HG02840 (cell line): ENCODE data around the gene FRMD6.

ENCODE experiments used
- ATAC-seq: cut with Tn5 transposase; IDR thresholded peaks from one replicate; pipeline ENCODE4 v1.9.1; 2021; ENCODE audit warnings: mild to moderate bottlenecking, moderate library complexity, moderate number of reproducible peaks; ENCODE audit not compliant: unreplicated experiment, low FRiP score

Gene FRMD6

GRCh38 chr14:51661504-51661903, 9.8 kb downstream of the FRMD6 start:
- ATAC-seq: no peak

- no peak for ATAC-seq
Measured at GRCh38 chr14:51663783-51664326, 12.1 kb downstream of the FRMD6 start.

- ATAC-seq: no peak
Measured at GRCh38 chr14:51666070-51666469, 14.4 kb downstream of the FRMD6 start.

- ATAC-seq: no peak
Measured at GRCh38 chr14:51666826-51667225, 15.1 kb downstream of the FRMD6 start.

GRCh38 chr14:51668870-51669269, 17.2 kb downstream of the FRMD6 start:
- no peak for ATAC-seq

GRCh38 chr14:51674294-51675002, 22.7 kb downstream of the FRMD6 start:
- ATAC-seq: no peak

- ATAC-seq: no peak
Measured at GRCh38 chr14:51676549-51676948, 24.8 kb downstream of the FRMD6 start.

- no peak for ATAC-seq
Measured at GRCh38 chr14:51677266-51677665, 25.6 kb downstream of the FRMD6 start.

GRCh38 chr14:51677738-51678137, 26.0 kb downstream of the FRMD6 start:
- no peak for ATAC-seq

GRCh38 chr14:51680031-51680430, 28.3 kb downstream of the FRMD6 start:
- ATAC-seq: no peak

GRCh38 chr14:51681411-51681810, 29.7 kb downstream of the FRMD6 start:
- no peak for ATAC-seq

GRCh38 chr14:51682411-51682810, 30.7 kb downstream of the FRMD6 start:
- no peak for ATAC-seq

GRCh38 chr14:51684760-51685159, 33.0 kb downstream of the FRMD6 start:
- ATAC-seq: no peak

GRCh38 chr14:51691176-51691575, 39.5 kb downstream of the FRMD6 start:
- ATAC-seq: no peak

- ATAC-seq: no peak
Measured at GRCh38 chr14:51692646-51693045, 40.9 kb downstream of the FRMD6 start.

GRCh38 chr14:51697848-51698247, 46.1 kb downstream of the FRMD6 start:
- no peak for ATAC-seq

GRCh38 chr14:51701951-51702350, 50.2 kb downstream of the FRMD6 start:
- ATAC-seq: no peak

GRCh38 chr14:51703787-51704186, 52.1 kb downstream of the FRMD6 start:
- ATAC-seq: no peak

GRCh38 chr14:51704545-51704944, 52.8 kb downstream of the FRMD6 start:
- ATAC-seq: no peak

GRCh38 chr14:51707327-51707726, 55.6 kb downstream of the FRMD6 start:
- no peak for ATAC-seq

GRCh38 chr14:51711505-51711904, 59.8 kb downstream of the FRMD6 start:
- ATAC-seq: no peak

- ATAC-seq: no peak
Measured at GRCh38 chr14:51715250-51715649, 63.5 kb downstream of the FRMD6 start.
